Activated gamma-delta T cell (primary cell): Measurements from ENCODE around the gene SNX1.
"Not testable (repeated sequence)": the region's sequence is repeated elsewhere in the genome, so short reads cannot be mapped to it uniquely, and the experiment has no call there.

Source experiments
- DNase-seq: peaks from one replicate; lab custom pipeline; 2025; lab: John Stamatoyannopoulos, UW

Gene SNX1

GRCh38 chr15:64112904-64113303, 17.1 kb downstream of the SNX1 start:
- DNase-seq, result no peak

- DNase-seq, result no peak
Observed at GRCh38 chr15:64117759-64118487, 22.1 kb downstream of the SNX1 start.

DNA sequence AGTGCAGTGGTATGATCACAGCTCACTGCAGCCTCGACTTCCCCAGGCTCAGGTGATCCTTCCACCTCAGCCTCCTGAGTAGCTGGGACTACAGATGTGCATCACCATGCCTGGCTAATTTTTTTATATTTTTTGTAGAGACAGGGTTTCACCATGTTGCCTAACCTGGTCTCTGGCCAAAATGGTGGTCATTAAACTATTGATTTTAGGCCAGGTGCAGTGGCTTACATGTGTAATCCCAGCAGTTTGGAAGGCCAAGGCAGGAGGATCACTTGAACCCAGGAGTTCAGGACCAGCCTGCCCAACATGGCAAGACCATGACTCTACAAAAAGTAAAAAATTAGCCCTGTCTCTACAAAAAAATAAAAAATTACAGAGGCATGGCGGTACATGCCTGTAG, 24.5 kb downstream of the SNX1 start:
- DNase-seq, result not testable (repeated sequence)

DNA sequence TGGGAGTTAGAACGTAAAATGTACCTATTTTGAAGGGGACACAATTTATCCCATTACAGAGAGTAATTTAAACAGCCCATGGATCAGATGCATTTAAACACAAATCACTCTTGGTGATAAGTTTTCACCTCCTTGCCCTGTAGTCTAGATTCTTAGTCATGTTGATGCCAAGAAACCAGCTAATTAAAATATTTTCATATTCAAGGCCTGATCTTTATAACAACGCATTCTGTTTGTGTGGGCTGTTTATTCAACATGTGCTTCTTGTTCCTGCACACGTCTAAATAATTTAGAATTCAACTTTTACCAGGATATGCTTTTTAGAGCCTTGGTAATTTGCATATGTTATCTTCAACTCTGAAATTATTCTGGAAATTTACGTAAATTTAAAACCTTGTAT, 25.8 kb downstream of the SNX1 start:
- DNase-seq, result no peak

DNA sequence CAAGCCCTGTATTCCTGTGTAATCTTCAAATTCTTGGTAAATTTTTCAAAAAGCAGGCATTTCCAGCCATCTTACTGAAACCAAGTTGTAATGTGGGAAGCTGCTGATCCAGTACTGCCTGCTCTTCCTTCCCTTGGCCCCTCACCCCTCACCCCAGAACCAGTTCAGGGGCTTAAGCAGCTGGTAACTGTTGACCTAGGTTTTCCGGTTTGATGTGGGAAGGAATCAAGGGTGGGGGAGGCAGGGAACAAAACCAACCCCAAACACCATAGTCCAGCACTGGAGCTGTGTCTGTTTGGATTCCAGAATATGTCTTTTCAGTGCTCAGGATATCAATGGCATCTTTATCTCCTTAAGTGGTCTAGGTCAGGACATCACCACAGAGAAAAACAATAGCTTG, 26.7 kb downstream of the SNX1 start:
- DNase-seq, result no peak

GRCh38 chr15:64122936-64123351, 27.2 kb downstream of the SNX1 start:
- no peak for DNase-seq

- DNase-seq, result no peak
Observed at GRCh38 chr15:64125978-64126377, 30.2 kb downstream of the SNX1 start.

DNA sequence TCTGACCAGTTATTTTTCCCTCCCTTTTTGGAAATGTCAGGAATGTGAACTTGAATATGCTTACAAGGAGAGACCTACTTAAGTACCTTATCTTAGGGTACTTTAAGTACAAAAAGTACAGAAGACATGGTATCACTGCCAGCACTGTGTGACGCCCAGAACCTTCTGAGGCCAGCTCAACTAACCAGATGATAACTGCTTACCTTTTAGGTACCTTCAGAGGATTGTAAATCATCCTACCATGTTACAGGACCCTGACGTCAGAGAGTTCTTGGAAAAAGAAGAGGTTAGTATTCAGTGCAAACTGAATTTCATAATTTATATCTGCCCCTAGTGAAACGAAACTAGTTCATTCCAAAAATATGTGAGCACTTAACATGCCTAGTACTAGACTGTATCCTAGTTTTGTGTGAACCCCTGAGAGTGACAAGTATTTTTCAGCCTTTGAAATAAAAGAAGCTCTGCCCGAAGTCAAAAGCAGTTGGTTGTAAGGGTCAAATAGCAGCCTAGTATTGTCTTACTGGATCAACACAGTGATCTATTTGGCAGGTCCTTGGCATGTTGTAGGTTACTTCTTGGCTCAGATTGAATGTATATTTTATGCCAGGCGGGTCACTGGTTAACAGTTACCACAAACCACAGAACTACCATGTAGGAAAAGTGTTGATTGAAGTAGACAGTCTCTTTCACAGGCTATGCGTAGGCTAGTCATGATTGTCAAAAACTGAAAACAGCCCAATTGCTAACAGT, 31.9 kb downstream of the SNX1 start:
- DNase-seq, result no peak

GRCh38 chr15:64130159-64130558, 34.4 kb downstream of the SNX1 start:
- DNase-seq, result no peak

DNA sequence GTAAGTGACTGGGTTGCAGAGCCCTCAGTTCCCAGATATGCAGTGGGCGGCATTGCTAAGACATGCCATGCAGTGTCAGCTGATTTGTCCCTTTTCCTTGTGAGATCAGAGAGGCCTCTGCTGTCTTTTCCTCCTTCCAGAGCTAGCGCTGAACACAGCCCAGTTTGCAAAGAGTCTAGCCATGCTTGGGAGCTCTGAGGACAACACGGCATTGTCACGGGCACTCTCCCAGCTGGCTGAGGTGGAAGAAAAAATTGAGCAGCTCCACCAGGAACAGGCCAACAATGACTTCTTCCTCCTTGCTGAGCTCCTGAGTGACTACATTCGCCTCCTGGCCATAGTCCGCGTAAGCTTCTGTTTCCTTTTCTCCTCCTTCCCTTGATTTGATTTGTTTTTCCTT, 35.8 kb downstream of the SNX1 start:
- DNase-seq, result no peak

- DNase-seq, result no peak
Observed at GRCh38 chr15:64132217-64132616, 36.4 kb downstream of the SNX1 start.

GRCh38 chr15:64133623-64134344, 38.0 kb downstream of the SNX1 start:
- no peak for DNase-seq

DNA sequence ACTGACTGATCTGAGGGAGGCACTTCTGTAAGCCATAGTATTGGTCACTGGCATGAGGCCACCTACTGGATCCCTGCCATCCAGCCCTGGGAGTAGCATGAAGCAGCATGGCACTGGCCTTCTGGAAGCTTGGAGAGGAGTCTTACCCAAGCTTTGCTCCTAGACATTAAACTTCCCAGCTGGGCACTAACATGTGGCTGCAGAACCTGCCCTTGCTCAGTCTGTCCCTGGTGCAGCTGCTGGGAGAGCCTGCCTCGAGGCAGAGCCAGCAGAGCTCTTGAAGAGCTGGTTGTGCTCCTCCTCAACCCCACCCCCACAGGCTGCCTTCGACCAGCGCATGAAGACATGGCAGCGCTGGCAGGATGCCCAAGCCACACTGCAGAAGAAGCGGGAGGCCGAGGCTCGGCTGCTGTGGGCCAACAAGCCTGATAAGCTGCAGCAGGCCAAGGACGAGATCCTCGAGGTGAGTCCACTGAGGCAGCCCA, 38.6 kb downstream of the SNX1 start:
- no peak for DNase-seq

GRCh38 chr15:64136347-64136746, 40.6 kb downstream of the SNX1 start:
- DNase-seq, result no peak

- DNase-seq, result no peak
Observed at GRCh38 chr15:64137226-64137833, 41.5 kb downstream of the SNX1 start.

DNA sequence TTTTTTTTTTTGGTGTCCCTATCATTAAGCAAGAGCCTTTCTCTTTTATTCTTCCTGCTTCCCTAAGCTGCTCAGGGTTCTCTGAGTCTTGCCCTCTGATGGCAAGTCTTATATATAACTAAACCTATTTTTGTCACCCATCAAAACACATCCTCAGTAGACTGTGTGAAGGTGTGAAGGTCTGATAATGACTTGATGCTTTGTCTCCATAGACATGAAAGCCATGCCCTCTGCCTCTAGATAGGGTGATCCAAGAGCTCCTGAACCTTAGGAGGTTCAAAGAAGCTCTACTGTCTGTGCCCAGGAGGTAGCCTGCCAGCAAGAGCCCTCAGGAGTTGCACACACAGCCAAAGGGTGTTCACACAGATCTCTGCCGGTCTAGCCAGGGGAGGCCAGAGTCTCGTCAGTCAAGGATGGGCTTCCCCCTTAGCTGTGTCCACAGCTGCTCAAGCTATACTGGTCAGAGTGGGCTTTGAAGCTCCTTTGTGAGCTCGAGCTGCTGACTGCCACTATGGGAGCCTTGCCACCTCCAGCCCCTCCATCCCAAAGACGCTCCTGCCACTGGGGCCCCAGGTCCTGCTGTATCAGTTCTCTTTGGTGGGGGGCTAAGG, 42.7 kb downstream of the SNX1 start:
- no peak for DNase-seq

DNA sequence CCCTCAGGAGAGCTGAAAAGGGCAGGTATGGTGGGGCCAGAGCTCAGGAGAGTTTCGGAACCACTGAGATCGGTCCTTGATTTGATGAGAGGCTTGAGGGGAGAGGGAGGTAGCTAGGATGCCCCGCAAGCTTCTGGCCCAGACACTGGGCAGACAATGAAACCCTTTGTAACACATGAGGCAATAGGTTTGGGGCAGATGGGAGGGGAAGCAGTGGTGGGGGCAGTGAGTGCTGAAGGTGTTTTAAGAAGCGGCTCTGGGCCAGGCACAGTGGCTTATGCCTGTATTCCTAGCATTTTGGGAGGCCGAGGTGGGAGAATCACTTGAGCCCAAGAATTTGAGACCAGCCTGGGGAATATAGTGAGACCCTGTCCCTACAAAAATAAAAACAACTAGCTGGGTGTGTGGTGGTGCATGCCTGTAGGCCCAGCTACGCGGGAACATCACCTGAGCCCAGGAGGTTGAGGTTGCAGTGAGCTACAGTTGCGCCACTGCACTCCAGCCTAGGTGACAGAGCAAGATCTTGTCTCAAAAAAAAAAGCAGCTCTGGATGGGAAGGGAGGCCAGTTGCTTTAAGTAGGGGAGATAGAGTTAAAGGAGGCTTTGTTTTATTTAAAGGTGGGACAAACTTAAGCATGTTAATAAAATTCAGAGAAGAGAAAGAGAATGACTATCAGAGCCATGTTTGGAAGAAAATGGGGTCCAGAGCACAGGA, 46.2 kb downstream of the SNX1 start:
- no peak for DNase-seq

DNA sequence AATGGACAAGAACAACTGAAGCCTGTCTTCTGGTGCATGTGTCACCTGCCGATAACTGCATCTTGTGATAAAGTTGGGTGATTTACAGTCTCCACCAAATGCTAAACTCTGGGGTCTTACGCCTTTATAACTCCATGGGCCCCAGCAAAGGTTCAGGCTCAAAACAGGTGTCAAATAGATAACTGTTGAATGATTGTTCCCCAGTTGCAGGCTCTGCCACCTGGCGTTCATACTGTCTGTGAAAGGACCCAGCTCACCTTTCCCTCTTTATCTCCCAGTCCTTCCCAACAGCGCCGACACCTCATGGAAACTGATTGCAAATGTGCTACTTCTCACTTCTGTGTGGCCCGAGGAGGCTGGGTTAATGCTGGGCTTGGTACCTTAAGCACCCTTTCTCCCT, 47.5 kb downstream of the SNX1 start:
- no peak for DNase-seq

DNA sequence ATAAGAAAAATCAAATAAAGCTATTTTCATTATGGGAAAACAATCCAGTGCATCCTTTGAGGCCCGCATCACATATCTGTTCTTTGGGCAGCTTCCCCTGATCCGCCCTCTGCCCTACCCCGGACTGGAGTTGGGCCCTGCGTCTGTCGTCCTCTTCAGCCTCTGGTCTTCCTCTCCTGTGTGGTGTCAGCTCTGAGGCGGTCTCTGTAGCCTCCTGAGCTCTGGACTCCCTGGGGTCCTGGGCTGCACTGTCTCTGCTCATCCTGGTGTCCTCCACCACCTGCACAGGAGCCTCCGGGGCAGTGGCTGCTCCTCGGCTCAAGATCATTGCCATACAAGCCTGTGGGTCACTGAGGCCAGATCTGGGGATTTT, 48.4 kb downstream of the SNX1 start:
- DNase-seq, result no peak

- DNase-seq, result no peak
Observed at GRCh38 chr15:64144565-64145281, 48.9 kb downstream of the SNX1 start.

- no peak for DNase-seq
Observed at GRCh38 chr15:64146041-64146440, 50.3 kb downstream of the SNX1 start.
